ENCODE data around the gene BLOC1S6. TPM values are rescaled to one million over a fixed set of nuclear protein-coding genes. Genes with fewer than 3 reads are reported as not detected.

The BLOC1S6 gene
- total RNA-seq, 2 donors from 2014 or later = 37.7 to 46.6 TPM

- Histone ChIP-seq H3K4me1 (peaks cover 0 to 44% of the 10 kb centered on the region in 2 donors), H3K27me3 (no peaks in the 10 kb centered on the region), H3K36me3 (no peaks in the 10 kb centered on the region), H3K9me3 (no peaks in the 10 kb centered on the region), H3K27ac (no peak overlapping the region), H3K4me3 (no peak overlapping the region)
- TF ChIP-seq CTCF (IDR thresholded peaks at IDR 0.05) = no peak
- no peak for DNase-seq (ENCODE audit: low spot score)
Measured at GRCh38 chr15:45589256-45589655, 2.1 kb downstream of the BLOC1S6 start.

- Histone ChIP-seq H3K27me3 (no peaks in the 10 kb centered on the region), H3K4me1 (peaks cover 0 to 16% of the 10 kb centered on the region in 2 donors), H3K9me3 (no peaks in the 10 kb centered on the region), H3K36me3 (peaks cover 10% of the 10 kb centered on the region), H3K27ac (no peak overlapping the region), H3K4me3 (no peak overlapping the region)
- DNase-seq (ENCODE audit: low spot score) = no peak
- TF ChIP-seq CTCF (IDR thresholded peaks at IDR 0.05) = no peak
Measured at GRCh38 chr15:45594319-45594718, 7.1 kb downstream of the BLOC1S6 start.

- H3K27ac ChIP-seq = no peak overlapping the region
- no peak for DNase-seq (ENCODE audit: low spot score)
- no peaks in the 10 kb centered on the region for H3K27me3 ChIP-seq
- H3K9me3 ChIP-seq = no peaks in the 10 kb centered on the region
- no peak for TF ChIP-seq CTCF (IDR thresholded peaks at IDR 0.05)
- H3K4me1 ChIP-seq = peaks cover 0 to 9% of the 10 kb centered on the region in 2 donors
- H3K36me3 ChIP-seq = peaks cover 10% of the 10 kb centered on the region
- no peak overlapping the region for H3K4me3 ChIP-seq
Measured at GRCh38 chr15:45594835-45595530, 7.8 kb downstream of the BLOC1S6 start.

GRCh38 chr15:45603881-45604280 is 16.7 kb downstream of the BLOC1S6 start:
- no peak for DNase-seq (ENCODE audit: low spot score)
- Histone ChIP-seq H3K9me3 (no peaks in the 10 kb centered on the region), H3K27ac (no peak overlapping the region), H3K36me3 (peaks cover 12% of the 10 kb centered on the region), H3K4me3 (no peak overlapping the region), H3K27me3 (no peaks in the 10 kb centered on the region), H3K4me1 (peaks cover 0 to 13% of the 10 kb centered on the region in 2 donors)
- TF ChIP-seq CTCF (IDR thresholded peaks at IDR 0.05) = no peak

- no peak for DNase-seq (ENCODE audit: low spot score)
- H3K27ac ChIP-seq = no peak overlapping the region
- no peak overlapping the region for H3K4me3 ChIP-seq
- H3K9me3 ChIP-seq = no peaks in the 10 kb centered on the region
- no peak for TF ChIP-seq CTCF (IDR thresholded peaks at IDR 0.05)
- peaks cover 0 to 13% of the 10 kb centered on the region in 2 donors for H3K4me1 ChIP-seq
- peaks cover 16% of the 10 kb centered on the region for H3K36me3 ChIP-seq
- H3K27me3 ChIP-seq = no peaks in the 10 kb centered on the region
Measured at GRCh38 chr15:45604326-45604725, 17.1 kb downstream of the BLOC1S6 start.

GRCh38 chr15:45606413-45606812 is 19.2 kb downstream of the BLOC1S6 start:
- TF ChIP-seq CTCF (IDR thresholded peaks at IDR 0.05) = no peak
- peaks cover 16% of the 10 kb centered on the region for H3K36me3 ChIP-seq
- H3K4me1 ChIP-seq = peaks cover 0 to 6% of the 10 kb centered on the region in 2 donors
- DNase-seq (ENCODE audit: low spot score) = no peak
- no peak overlapping the region for H3K27ac ChIP-seq
- H3K9me3 ChIP-seq = no peaks in the 10 kb centered on the region
- no peaks in the 10 kb centered on the region for H3K27me3 ChIP-seq
- H3K4me3 ChIP-seq = no peak overlapping the region
